IPS-20b (cell line): ENCODE measurements around the gene CNFN.

Experiments used
- H3K27ac ChIP-seq: one replicate; pipeline ENCODE4 v1.5.1; 2013; ENCODE audit warnings: low read length
- H3K27me3 ChIP-seq: 2 replicates; pipeline ENCODE4 v1.6.1; 2013; ENCODE audit warnings: mild to moderate bottlenecking, low read length, inconsistent platforms; ENCODE audit not compliant: insufficient read depth
- H3K36me3 ChIP-seq: 2 replicates; pipeline ENCODE4 v1.6.1; 2013; ENCODE audit warnings: low read depth, mild to moderate bottlenecking, inconsistent platforms, low read length, moderate library complexity; ENCODE audit not compliant: insufficient read depth
- H3K4me1 ChIP-seq: 2 replicates; pipeline ENCODE4 v1.6.1; 2013; ENCODE audit warnings: mild to moderate bottlenecking, control low read depth, inconsistent platforms, low read length, moderate library complexity; ENCODE audit not compliant: insufficient read depth
- H3K4me3 ChIP-seq: 2 replicates; pipeline ENCODE4 v1.5.1; 2013; ENCODE audit warnings: mild to moderate bottlenecking, low read length, inconsistent platforms
- H3K9ac ChIP-seq: 2 replicates; pipeline ENCODE4 v1.6.1; 2013; ENCODE audit warnings: low read depth, mild to moderate bottlenecking, inconsistent platforms, low read length, moderate library complexity
- H3K9me3 ChIP-seq: 2 replicates; pipeline ENCODE4 v1.6.1; 2013; ENCODE audit warnings: mild to moderate bottlenecking, low read depth, low read length, inconsistent platforms; ENCODE audit not compliant: insufficient read depth

The CNFN gene

GRCh38 chr19:42422901-42423461 is 32.9 kb upstream of the CNFN start:
- H3K27ac ChIP-seq, result no peak overlapping the region
- H3K4me1 ChIP-seq, result no peaks in the 10 kb centered on the region

GRCh38 chr19:42422092-42422900 is 32.2 kb upstream of the CNFN start:
- H3K9me3 ChIP-seq, result no peaks in the 10 kb centered on the region
- H3K27me3 ChIP-seq, result peaks cover 77% of the 10 kb centered on the region
- H3K36me3 ChIP-seq, result no peaks in the 10 kb centered on the region
- no peak overlapping the region for H3K27ac ChIP-seq
- no peaks in the 10 kb centered on the region for H3K4me1 ChIP-seq
- H3K9ac ChIP-seq, result peak overlapping the region; percentile 66; the same call in 1 of the 2 replicates
- peak overlapping the region; percentile 79 for H3K4me3 ChIP-seq

More at GRCh38 chr19:42422901-42423461, 32.9 kb upstream of the CNFN start:
- H3K36me3 ChIP-seq, result no peaks in the 10 kb centered on the region
- peak overlapping the region; percentile 66; the same call in 1 of the 2 replicates for H3K9ac ChIP-seq
- peaks cover 81% of the 10 kb centered on the region for H3K27me3 ChIP-seq
- peak overlapping the region; percentile 79 for H3K4me3 ChIP-seq
- H3K9me3 ChIP-seq, result no peaks in the 10 kb centered on the region

GRCh38 chr19:42421591-42422031 is 31.5 kb upstream of the CNFN start:
- no peaks in the 10 kb centered on the region for H3K36me3 ChIP-seq
- no peaks in the 10 kb centered on the region for H3K9me3 ChIP-seq
- no peak overlapping the region for H3K27ac ChIP-seq
- H3K9ac ChIP-seq, result no peak overlapping the region
- H3K4me3 ChIP-seq, result no peak overlapping the region
- no peaks in the 10 kb centered on the region for H3K4me1 ChIP-seq
- H3K27me3 ChIP-seq, result peaks cover 70% of the 10 kb centered on the region

- no peak overlapping the region for H3K9ac ChIP-seq
- H3K36me3 ChIP-seq, result no peaks in the 10 kb centered on the region
- no peaks in the 10 kb centered on the region for H3K4me1 ChIP-seq
- H3K27ac ChIP-seq, result no peak overlapping the region
- H3K4me3 ChIP-seq, result no peak overlapping the region
- H3K9me3 ChIP-seq, result no peaks in the 10 kb centered on the region
- H3K27me3 ChIP-seq, result peaks cover 70% of the 10 kb centered on the region
Measured at GRCh38 chr19:42421101-42421500, 31.0 kb upstream of the CNFN start.

- Histone ChIP-seq H3K27ac (no peak overlapping the region), H3K9ac (no peak overlapping the region), H3K36me3 (no peaks in the 10 kb centered on the region)
Measured at GRCh38 chr19:42420055-42420544, 30.0 kb upstream of the CNFN start.

GRCh38 chr19:42419309-42419708 is 29.2 kb upstream of the CNFN start:
- Histone ChIP-seq H3K27me3 (peaks cover 69% of the 10 kb centered on the region), H3K9ac (no peak overlapping the region), H3K4me3 (no peak overlapping the region), H3K27ac (no peak overlapping the region), H3K36me3 (no peaks in the 10 kb centered on the region), H3K4me1 (no peaks in the 10 kb centered on the region), H3K9me3 (no peaks in the 10 kb centered on the region)

More at GRCh38 chr19:42420055-42420544, 30.0 kb upstream of the CNFN start:
- Histone ChIP-seq H3K9me3 (no peaks in the 10 kb centered on the region), H3K4me1 (no peaks in the 10 kb centered on the region), H3K27me3 (peaks cover 69% of the 10 kb centered on the region), H3K4me3 (no peak overlapping the region)

- H3K4me3 ChIP-seq, result no peak overlapping the region
- H3K27me3 ChIP-seq, result peaks cover 65% of the 10 kb centered on the region
- no peak overlapping the region for H3K27ac ChIP-seq
- H3K36me3 ChIP-seq, result no peaks in the 10 kb centered on the region
- no peaks in the 10 kb centered on the region for H3K4me1 ChIP-seq
- no peak overlapping the region for H3K9ac ChIP-seq
- H3K9me3 ChIP-seq, result no peaks in the 10 kb centered on the region
Measured at GRCh38 chr19:42412661-42413076, 22.6 kb upstream of the CNFN start.

- H3K4me3 ChIP-seq, result no peak overlapping the region
- H3K27ac ChIP-seq, result no peak overlapping the region
- H3K9me3 ChIP-seq, result no peaks in the 10 kb centered on the region
- H3K9ac ChIP-seq, result no peak overlapping the region
- H3K36me3 ChIP-seq, result no peaks in the 10 kb centered on the region
- no peaks in the 10 kb centered on the region for H3K4me1 ChIP-seq
- H3K27me3 ChIP-seq, result peaks cover 65% of the 10 kb centered on the region
Measured at GRCh38 chr19:42412227-42412626, 22.1 kb upstream of the CNFN start.

GRCh38 chr19:42411581-42412178 is 21.6 kb upstream of the CNFN start:
- Histone ChIP-seq H3K27ac (no peak overlapping the region), H3K4me1 (no peaks in the 10 kb centered on the region), H3K4me3 (no peak overlapping the region), H3K9ac (no peak overlapping the region), H3K36me3 (no peaks in the 10 kb centered on the region), H3K9me3 (no peaks in the 10 kb centered on the region), H3K27me3 (peaks cover 67% of the 10 kb centered on the region)

GRCh38 chr19:42410371-42410770 is 20.3 kb upstream of the CNFN start:
- Histone ChIP-seq H3K4me1 (no peaks in the 10 kb centered on the region), H3K27me3 (peaks cover 61% of the 10 kb centered on the region), H3K36me3 (no peaks in the 10 kb centered on the region), H3K27ac (no peak overlapping the region), H3K9me3 (no peaks in the 10 kb centered on the region), H3K9ac (no peak overlapping the region), H3K4me3 (no peak overlapping the region)

- Histone ChIP-seq H3K9ac (no peak overlapping the region), H3K9me3 (no peaks in the 10 kb centered on the region), H3K4me1 (no peaks in the 10 kb centered on the region), H3K27ac (no peak overlapping the region), H3K36me3 (no peaks in the 10 kb centered on the region), H3K4me3 (no peak overlapping the region), H3K27me3 (peaks cover 53% of the 10 kb centered on the region)
Measured at GRCh38 chr19:42409477-42409876, 19.4 kb upstream of the CNFN start.
